Testis (tissue), 2 donors: ENCODE data around the gene ZC3H10.

Experiments
- CTCF ChIP-seq, 3 experiments: fragments of 450-650 bp in 2 of 3; fragments of 200-600 bp in 1 of 3; sonication (generic) in 1 of 3; IDR thresholded peaks; one replicate each; pipeline ENCODE4 v1.5.1; 2016 to 2019; ENCODE audit warnings: antibody characterized with exemption in 3 of 3, mild to moderate bottlenecking in 2 of 3, moderate library complexity in 1 of 3
- POLR2A ChIP-seq: fragments of 450-650 bp; IDR thresholded peaks from one replicate; pipeline ENCODE4 v1.6.1; 2017; ENCODE audit warnings: antibody characterized with exemption, mild to moderate bottlenecking, moderate library complexity

- no peak for TF ChIP-seq CTCF (IDR thresholded peaks at IDR 0.05)
- no peak for TF ChIP-seq POLR2A
Measured at GRCh38 chr12:56084958-56085543, 33.0 kb upstream of the ZC3H10 start.
